ENCODE data around the gene TMCC1.
"Not testable (repeated sequence)": the region's sequence is repeated elsewhere in the genome, so short reads cannot be mapped to it uniquely, and the experiment has no call there.

- TF ChIP-seq POLR2A (IDR thresholded peaks at IDR 0.05; ENCODE audit: low read depth, low read length); EZH2 (IDR thresholded peaks at IDR 0.05; ENCODE audit: borderline replicate concordance, low read depth, low read length, severe bottlenecking); POLR2AphosphoS5 (IDR thresholded peaks at IDR 0.05; ENCODE audit: insufficient read depth, low read depth, low read length): not testable (repeated sequence)
- TF ChIP-seq, protein P1, sequence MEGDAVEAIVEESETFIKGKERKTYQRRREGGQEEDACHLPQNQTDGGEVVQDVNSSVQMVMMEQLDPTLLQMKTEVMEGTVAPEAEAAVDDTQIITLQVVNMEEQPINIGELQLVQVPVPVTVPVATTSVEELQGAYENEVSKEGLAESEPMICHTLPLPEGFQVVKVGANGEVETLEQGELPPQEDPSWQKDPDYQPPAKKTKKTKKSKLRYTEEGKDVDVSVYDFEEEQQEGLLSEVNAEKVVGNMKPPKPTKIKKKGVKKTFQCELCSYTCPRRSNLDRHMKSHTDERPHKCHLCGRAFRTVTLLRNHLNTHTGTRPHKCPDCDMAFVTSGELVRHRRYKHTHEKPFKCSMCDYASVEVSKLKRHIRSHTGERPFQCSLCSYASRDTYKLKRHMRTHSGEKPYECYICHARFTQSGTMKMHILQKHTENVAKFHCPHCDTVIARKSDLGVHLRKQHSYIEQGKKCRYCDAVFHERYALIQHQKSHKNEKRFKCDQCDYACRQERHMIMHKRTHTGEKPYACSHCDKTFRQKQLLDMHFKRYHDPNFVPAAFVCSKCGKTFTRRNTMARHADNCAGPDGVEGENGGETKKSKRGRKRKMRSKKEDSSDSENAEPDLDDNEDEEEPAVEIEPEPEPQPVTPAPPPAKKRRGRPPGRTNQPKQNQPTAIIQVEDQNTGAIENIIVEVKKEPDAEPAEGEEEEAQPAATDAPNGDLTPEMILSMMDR (IDR thresholded peaks at IDR 0.05; ENCODE audit: extremely low read depth in 1 of 2, insufficient read depth in 1 of 2, low read depth in 1 of 2, low read length in 2 of 2), result not testable (repeated sequence)
These were observed 19.0 kb downstream of the TMCC1 start for GRCh38 chr3:129874479-129874878.
